OCI-LY1 (cell line): ENCODE results near the gene MEIKIN.

Source experiments
- H2AFZ ChIP-seq: fragments of 200-600 bp; sonication (generic), shearing (Covaris generic); 2 replicates; pipeline ENCODE4 v1.6.0; 2014; ENCODE audit warnings: antibody characterized with exemption, mild to moderate bottlenecking, low read length
- H3F3A ChIP-seq: fragments of 200-600 bp; sonication (generic), shearing (Covaris generic); 2 replicates; pipeline ENCODE4 v1.6.0; 2014; ENCODE audit warnings: mild to moderate bottlenecking, antibody characterized with exemption, low read length, moderate library complexity; ENCODE audit not compliant: insufficient read depth
- H3K27ac ChIP-seq: fragments of 200-600 bp; sonication (generic); 2 replicates; pipeline ENCODE4 v1.5.1; 2014; ENCODE audit warnings: low read length, mixed run types, mild to moderate bottlenecking, low read depth; ENCODE audit not compliant: poor library complexity, severe bottlenecking
- H3K27me3 ChIP-seq: fragments of 200-600 bp; sonication (generic); 2 replicates; pipeline ENCODE4 v1.6.0; 2014; ENCODE audit warnings: antibody characterized with exemption, mild to moderate bottlenecking, low read length, moderate library complexity; ENCODE audit not compliant: insufficient read depth
- H3K36me3 ChIP-seq: fragments of 200-600 bp; sonication (generic); 2 replicates; pipeline ENCODE4 v1.6.1; 2014; ENCODE audit warnings: mild to moderate bottlenecking, antibody characterized with exemption, low read length, moderate library complexity, mixed read lengths; ENCODE audit not compliant: insufficient read depth
- H3K4me1 ChIP-seq: fragments of 200-600 bp; sonication (generic); 2 replicates; pipeline ENCODE4 v1.5.1; 2014; ENCODE audit warnings: mild to moderate bottlenecking, low read length, moderate library complexity; ENCODE audit not compliant: insufficient read depth, severe bottlenecking
- H3K4me2 ChIP-seq: fragments of 200-600 bp; sonication (generic), shearing (Covaris generic); 2 replicates; pipeline ENCODE4 v1.6.1; 2014; ENCODE audit warnings: low read length
- H3K4me3 ChIP-seq: fragments of 200-600 bp; sonication (generic); 2 replicates; pipeline ENCODE4 v1.5.1; 2014; ENCODE audit warnings: low read length, low read depth, mild to moderate bottlenecking, mixed read lengths; ENCODE audit not compliant: poor library complexity, severe bottlenecking
- H3K79me2 ChIP-seq: fragments of 200-600 bp; shearing (Covaris generic); 2 replicates; pipeline ENCODE4 v1.6.1; 2016; ENCODE audit warnings: mixed run types, low read length, mixed read lengths; ENCODE audit not compliant: insufficient read depth
- H3K9ac ChIP-seq: fragments of 200-600 bp; sonication (generic), shearing (Covaris generic); 2 replicates; pipeline ENCODE4 v1.6.1; 2014; ENCODE audit warnings: mild to moderate bottlenecking, low read length, mixed read lengths
- H3K9me2 ChIP-seq: fragments of 200-600 bp; sonication (generic), shearing (Covaris generic); 2 replicates; pipeline ENCODE4 v1.6.1; 2014; ENCODE audit warnings: low read depth, mild to moderate bottlenecking, low read length, mixed read lengths
- H3K9me3 ChIP-seq: fragments of 200-600 bp; shearing (Covaris generic); 2 replicates; pipeline ENCODE4 v1.6.1; 2014; ENCODE audit warnings: low read length, mixed read lengths
- H4K20me1 ChIP-seq: fragments of 200-600 bp; sonication (generic), shearing (Covaris generic); 2 replicates; pipeline ENCODE4 v1.6.0; 2016; ENCODE audit warnings: mild to moderate bottlenecking, low read length; ENCODE audit not compliant: insufficient read depth
- EZH2 ChIP-seq: fragments of 200-600 bp; sonication (generic), shearing (Covaris generic); IDR thresholded peaks from 2 replicates; pipeline ENCODE4 v1.8.0; 2017; ENCODE audit warnings: borderline replicate concordance, mixed run types, mild to moderate bottlenecking, antibody characterized with exemption, low read length, moderate library complexity, mixed read lengths
- TF ChIP-seq, protein P1 (sequence below): fragments of 200-600 bp; sonication (generic), shearing (Covaris generic); IDR thresholded peaks from 2 replicates; pipeline ENCODE4 v1.5.1; 2017; ENCODE audit warnings: mild to moderate bottlenecking, antibody characterized with exemption, low read length, moderate library complexity, mixed read lengths

The MEIKIN gene

DNA sequence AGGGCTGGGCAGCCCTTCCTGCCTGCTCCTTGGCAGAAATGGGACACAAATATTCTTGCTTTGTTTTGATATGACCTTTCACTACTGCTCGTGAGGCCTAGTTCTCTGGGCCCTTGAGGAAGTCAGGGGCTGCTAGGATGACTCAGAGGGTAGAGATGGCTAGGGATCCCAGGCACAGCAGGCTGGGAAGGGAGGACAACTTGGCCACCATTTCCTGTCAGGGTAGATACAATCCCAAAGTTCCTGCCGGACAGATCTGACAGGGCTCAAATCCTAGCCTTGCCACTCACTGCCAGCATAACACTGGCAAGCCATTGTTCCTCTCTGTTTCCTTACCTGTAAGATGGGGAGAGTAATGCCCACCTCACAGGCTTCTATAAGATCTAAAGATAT lies 31.7 kb upstream of the MEIKIN start:
- H3K36me3 ChIP-seq, result no peaks in the 10 kb centered on the region
- H3K4me1 ChIP-seq, result no peaks in the 10 kb centered on the region
- no peak overlapping the region for H2AFZ ChIP-seq
- H4K20me1 ChIP-seq, result no peaks in the 10 kb centered on the region
- no peaks in the 10 kb centered on the region for H3K27me3 ChIP-seq
- no peaks in the 10 kb centered on the region for H3K79me2 ChIP-seq
- H3F3A ChIP-seq, result no peaks in the 10 kb centered on the region
- H3K27ac ChIP-seq, result no peak overlapping the region
- TF ChIP-seq, protein P1, sequence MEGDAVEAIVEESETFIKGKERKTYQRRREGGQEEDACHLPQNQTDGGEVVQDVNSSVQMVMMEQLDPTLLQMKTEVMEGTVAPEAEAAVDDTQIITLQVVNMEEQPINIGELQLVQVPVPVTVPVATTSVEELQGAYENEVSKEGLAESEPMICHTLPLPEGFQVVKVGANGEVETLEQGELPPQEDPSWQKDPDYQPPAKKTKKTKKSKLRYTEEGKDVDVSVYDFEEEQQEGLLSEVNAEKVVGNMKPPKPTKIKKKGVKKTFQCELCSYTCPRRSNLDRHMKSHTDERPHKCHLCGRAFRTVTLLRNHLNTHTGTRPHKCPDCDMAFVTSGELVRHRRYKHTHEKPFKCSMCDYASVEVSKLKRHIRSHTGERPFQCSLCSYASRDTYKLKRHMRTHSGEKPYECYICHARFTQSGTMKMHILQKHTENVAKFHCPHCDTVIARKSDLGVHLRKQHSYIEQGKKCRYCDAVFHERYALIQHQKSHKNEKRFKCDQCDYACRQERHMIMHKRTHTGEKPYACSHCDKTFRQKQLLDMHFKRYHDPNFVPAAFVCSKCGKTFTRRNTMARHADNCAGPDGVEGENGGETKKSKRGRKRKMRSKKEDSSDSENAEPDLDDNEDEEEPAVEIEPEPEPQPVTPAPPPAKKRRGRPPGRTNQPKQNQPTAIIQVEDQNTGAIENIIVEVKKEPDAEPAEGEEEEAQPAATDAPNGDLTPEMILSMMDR, result no peak
- TF ChIP-seq EZH2, result no peak
- H3K4me3 ChIP-seq, result no peak overlapping the region
- no peaks in the 10 kb centered on the region for H3K9me3 ChIP-seq
- H3K9ac ChIP-seq, result no peak overlapping the region
- H3K9me2 ChIP-seq, result no peaks in the 10 kb centered on the region
- no peak overlapping the region for H3K4me2 ChIP-seq

GRCh38 chr5:131976414-131977211 lies 31.1 kb upstream of the MEIKIN start:
- Histone ChIP-seq H4K20me1 (no peaks in the 10 kb centered on the region), H3K4me2 (no peak overlapping the region), H3K27me3 (no peaks in the 10 kb centered on the region), H3K9me2 (no peaks in the 10 kb centered on the region), H3K36me3 (no peaks in the 10 kb centered on the region), H3K27ac (no peak overlapping the region), H3K9ac (no peak overlapping the region), H3K4me1 (no peaks in the 10 kb centered on the region), H3K79me2 (no peaks in the 10 kb centered on the region), H2AFZ (no peak overlapping the region), H3K9me3 (no peaks in the 10 kb centered on the region), H3F3A (no peaks in the 10 kb centered on the region), H3K4me3 (no peak overlapping the region)
- TF ChIP-seq, protein P1, result no peak
- no peak for TF ChIP-seq EZH2

DNA sequence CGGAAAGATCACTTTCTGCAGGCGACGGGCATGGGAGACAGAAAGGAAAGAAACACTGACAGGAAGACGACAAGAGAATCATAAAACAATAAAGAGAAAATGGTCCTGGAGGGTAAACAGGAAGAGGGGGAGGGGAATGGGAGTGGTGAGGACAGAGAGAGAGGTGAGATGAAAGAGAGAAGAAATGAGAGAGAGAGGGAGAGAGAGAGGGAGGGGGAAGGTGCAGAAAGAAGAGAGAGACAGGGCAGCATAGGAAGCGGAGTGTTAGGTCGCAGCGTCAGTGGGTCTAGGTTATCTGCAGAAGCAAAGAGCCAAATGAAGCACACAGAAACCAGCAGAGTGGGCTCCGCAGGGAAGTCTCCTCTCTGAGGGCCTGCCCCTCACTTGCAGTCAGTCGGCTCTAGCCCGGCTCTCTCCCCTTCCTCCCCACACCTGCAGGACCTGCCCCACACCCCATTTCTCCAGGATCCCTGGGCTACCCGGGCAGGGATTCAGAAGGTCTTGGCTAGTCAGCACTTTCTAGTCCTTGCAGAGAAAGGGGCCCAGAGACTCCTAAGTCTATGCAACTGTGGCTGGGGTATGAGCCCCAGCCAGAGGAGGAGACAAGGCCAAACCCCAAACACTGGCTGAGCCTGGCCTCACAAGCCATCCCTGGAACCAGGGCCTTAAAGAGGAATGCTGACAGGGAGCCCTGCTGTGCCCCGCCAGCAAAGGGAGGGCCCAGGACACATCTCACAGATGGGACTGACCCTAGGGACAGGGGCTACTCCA lies 29.7 kb upstream of the MEIKIN start:
- no peaks in the 10 kb centered on the region for H4K20me1 ChIP-seq
- no peaks in the 10 kb centered on the region for H3K36me3 ChIP-seq
- no peaks in the 10 kb centered on the region for H3K79me2 ChIP-seq
- no peaks in the 10 kb centered on the region for H3K27me3 ChIP-seq
- no peak overlapping the region for H3K4me3 ChIP-seq
- H3K4me2 ChIP-seq, result no peak overlapping the region
- H3K9ac ChIP-seq, result no peak overlapping the region
- no peaks in the 10 kb centered on the region for H3K9me3 ChIP-seq
- H2AFZ ChIP-seq, result no peak overlapping the region
- TF ChIP-seq, protein P1, result no peak
- no peaks in the 10 kb centered on the region for H3F3A ChIP-seq
- H3K27ac ChIP-seq, result no peak overlapping the region
- H3K4me1 ChIP-seq, result no peaks in the 10 kb centered on the region
- no peaks in the 10 kb centered on the region for H3K9me2 ChIP-seq
